ENCODE measurements around the gene CYTH4. TPM values are rescaled to one million over a fixed set of nuclear protein-coding genes. Genes with fewer than 3 reads are reported as not detected.

CYTH4 gene
- total and polyA plus RNA-seq, 2 of the 8 experiments (the other 6 are each of a cell fraction or from before 2014, with no cell fraction given): 0.09 TPM; not detected in 1

- TF ChIP-seq SIRT6 (IDR thresholded peaks at IDR 0.05; ENCODE audit: low read length): no peak
- no peak for TF ChIP-seq SIN3A (conservative IDR thresholded peaks at IDR 0.05 in 1 of 2, IDR thresholded peaks at IDR 0.05 in 1 of 2; ENCODE audit: low read depth in 1 of 2, low read length in 2 of 2)
- TF ChIP-seq RBBP5 (IDR thresholded peaks at IDR 0.05; ENCODE audit: borderline replicate concordance, low read depth, low read length): no peak
- TF ChIP-seq CBX8 (IDR thresholded peaks at IDR 0.05; ENCODE audit: borderline replicate concordance, low read depth, low read length): no peak
- no peak for TF ChIP-seq SP4 (IDR thresholded peaks at IDR 0.05; ENCODE audit: low read length)
- no peak for TF ChIP-seq HDAC6 (IDR thresholded peaks at IDR 0.05; ENCODE audit: low read depth, low read length)
- no peak for TF ChIP-seq TBP (IDR thresholded peaks at IDR 0.05; ENCODE audit: low read depth, low read length)
- no peak for TF ChIP-seq RNF2 (IDR thresholded peaks at IDR 0.05; ENCODE audit: borderline replicate concordance, low read depth, low read length, missing control alignments, poor library complexity, severe bottlenecking)
- no peak for TF ChIP-seq ATF2 (IDR thresholded peaks at IDR 0.05; ENCODE audit: low read length)
- no peak for TF ChIP-seq RXRA (IDR thresholded peaks at IDR 0.05; ENCODE audit: insufficient read depth, low read depth, low read length)
- no peak for TF ChIP-seq BACH1 (IDR thresholded peaks at IDR 0.05; ENCODE audit: low read length)
- Histone ChIP-seq H2BK120ac (replicated peaks; ENCODE audit: low read depth, low read length) (no peak overlapping the region), H2AK5ac (ENCODE audit: low read depth, low read length) (no peak overlapping the region), H3K4me1 (replicated peaks in 1 of 4; ENCODE audit: control insufficient read depth in 3 of 4, insufficient read depth in 4 of 4, low read length in 3 of 4) (peaks cover 0 to 9% (median 5%) of the 10 kb centered on the region in 4 experiments; a peak in 5 of 7 replicates), H2AFZ (ENCODE audit: low read length) (no peak overlapping the region), H3K79me2 (ENCODE audit: control insufficient read depth in 1 of 2, insufficient read depth in 2 of 2, low read length in 2 of 2) (no peaks in the 10 kb centered on the region), H3K79me1 (ENCODE audit: low read depth, low read length) (no peaks in the 10 kb centered on the region; the same call in 1 of the 2 replicates), H3K4ac (replicated peaks; ENCODE audit: insufficient read length, low read depth, low read length) (no peak overlapping the region), H4K5ac (ENCODE audit: insufficient read length, low read depth, low read length) (peak overlapping the region; percentile 10), H3K9ac (replicated peaks in 1 of 4; ENCODE audit: extremely low read depth in 1 of 4, low read depth in 3 of 4, low read length in 3 of 4) (no peak overlapping the region), H2BK20ac (ENCODE audit: low read length) (no peak overlapping the region), H3K14ac (ENCODE audit: insufficient read length) (no peak overlapping the region), H4K20me1 (replicated peaks in 1 of 2; ENCODE audit: control insufficient read depth in 1 of 2, insufficient read depth in 2 of 2, low read length in 2 of 2) (no peaks in the 10 kb centered on the region), H3K27ac (ENCODE audit: low read depth, low read length) (no peak overlapping the region), H3K23ac (ENCODE audit: insufficient read length) (no peak overlapping the region), H2BK5ac (ENCODE audit: low read depth, low read length) (no peak overlapping the region), H3K23me2 (ENCODE audit: low read depth, low read length) (no peaks in the 10 kb centered on the region; the same call in 1 of the 2 replicates), H2BK15ac (ENCODE audit: low read length) (no peak overlapping the region), H2BK12ac (ENCODE audit: low read depth, low read length) (no peak overlapping the region), H3K56ac (replicated peaks; ENCODE audit: insufficient read length, low read depth, low read length) (no peak overlapping the region), H3K27me3 (replicated peaks in 1 of 4; ENCODE audit: control insufficient read depth in 3 of 4, extremely low read depth in 1 of 4, insufficient read depth in 3 of 4, low read length in 3 of 4) (peaks cover 0 to 3% (median 0%) of the 10 kb centered on the region in 4 experiments; a peak in 2 of 7 replicates), H4K91ac (replicated peaks; ENCODE audit: insufficient read length, low read length) (no peak overlapping the region), H3K18ac (ENCODE audit: extremely low read depth, low read length) (no peak overlapping the region), H3K36me3 (ENCODE audit: control insufficient read depth in 2 of 4, insufficient read depth in 4 of 4, low read length in 3 of 4) (no peaks in the 10 kb centered on the region), H3K4me2 (ENCODE audit: insufficient read depth in 1 of 2, low read depth in 2 of 2, low read length in 2 of 2) (no peak overlapping the region), H3K4me3 (ENCODE audit: extremely low read depth in 1 of 4, insufficient read depth in 2 of 4, low read depth in 3 of 4, low read length in 4 of 4) (no peak overlapping the region), H3K9me3 (ENCODE audit: insufficient read depth in 2 of 2, low read depth in 1 of 2, low read length in 1 of 2) (no peaks in the 10 kb centered on the region), H4K8ac (ENCODE audit: extremely low read depth, insufficient read depth, low read length) (no peak overlapping the region; the same call in 1 of the 2 replicates)
- DNase-seq (ENCODE audit: low read depth in 1 of 2, low spot score in 2 of 2) (no peak), FAIRE-seq (no peak)
- 79% methylated on average over 13 of the region's 13 CpGs; no CpG with 5 or more reads in 1 of the 2 experiments for WGBS, 2 experiments (ENCODE audit: extremely low coverage in 1 of 2, insufficient coverage in 1 of 2, insufficient read length in 1 of 2, insufficient replicate concordance in 2 of 2, low coverage in 1 of 2, low lambda C conversion rate in 2 of 2, missing lambda C conversion rate in 1 of 2)
- ChIA-PET CTCF (ENCODE audit: partially characterized antibody) (interaction anchor here (1.2 to 1.5 kb wide), 3 partner anchors 12 to 34 kb away, joined by 4 to 6 read pairs (median 5); no protein-coding TSS in a partner anchor), POLR2A (ENCODE audit: partially characterized antibody) (interaction anchor here (0.6 kb wide), 1 partner anchor 336 kb away, joined by 3 read pairs; no protein-coding TSS in a partner anchor)
These were observed 63.7 kb downstream of the CYTH4 start for GRCh38 chr22:37345863-37346504.

All from H1 (cell line).